ENCODE measurements around the gene DEGS2.

DEGS2 gene

DNA sequence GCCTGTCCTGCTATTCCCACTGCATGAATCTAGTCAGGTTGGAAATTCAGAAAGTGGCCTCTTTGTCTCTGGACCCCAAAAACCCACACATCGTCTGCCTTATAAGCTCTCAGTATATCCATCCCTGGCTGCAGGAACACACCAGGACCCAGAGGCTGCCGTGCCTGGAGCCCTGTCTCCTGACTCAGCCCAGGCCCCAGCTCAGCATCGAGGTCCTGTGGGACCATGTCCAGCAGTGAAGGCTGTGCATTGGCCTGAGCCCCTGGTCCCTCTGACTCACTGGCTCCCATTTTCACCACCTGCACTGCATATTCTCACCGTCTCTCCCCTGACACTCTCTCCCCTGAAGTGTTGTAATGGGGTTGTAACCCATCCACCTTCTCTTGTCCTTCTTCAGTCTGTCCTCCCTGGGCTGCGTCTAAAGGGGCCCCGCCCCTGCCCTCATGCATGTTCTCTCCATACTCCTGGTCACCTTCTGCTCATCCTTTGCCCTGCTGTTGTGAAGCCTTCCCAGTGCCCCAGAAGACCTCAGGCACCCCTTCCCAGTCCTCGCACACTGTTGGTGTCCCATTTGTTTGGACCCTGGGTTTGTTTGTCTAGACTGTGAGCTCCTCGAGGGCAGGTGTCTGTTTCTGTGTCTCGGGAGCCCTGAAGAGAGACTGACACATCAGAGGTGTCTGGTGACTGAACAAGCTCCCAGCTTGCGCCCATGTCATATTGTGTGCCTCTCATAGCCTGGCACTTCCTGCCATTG is 50.4 kb downstream of the DEGS2 start:
- no peak for FAIRE-seq

- FAIRE-seq, result no peak
Observed at GRCh38 chr14:100108042-100108825, 51.2 kb downstream of the DEGS2 start.

- FAIRE-seq, result no peak
Observed at GRCh38 chr14:100107236-100107635, 52.2 kb downstream of the DEGS2 start.

- no peak for FAIRE-seq
Observed at GRCh38 chr14:100106250-100107112, 53.0 kb downstream of the DEGS2 start.

DNA sequence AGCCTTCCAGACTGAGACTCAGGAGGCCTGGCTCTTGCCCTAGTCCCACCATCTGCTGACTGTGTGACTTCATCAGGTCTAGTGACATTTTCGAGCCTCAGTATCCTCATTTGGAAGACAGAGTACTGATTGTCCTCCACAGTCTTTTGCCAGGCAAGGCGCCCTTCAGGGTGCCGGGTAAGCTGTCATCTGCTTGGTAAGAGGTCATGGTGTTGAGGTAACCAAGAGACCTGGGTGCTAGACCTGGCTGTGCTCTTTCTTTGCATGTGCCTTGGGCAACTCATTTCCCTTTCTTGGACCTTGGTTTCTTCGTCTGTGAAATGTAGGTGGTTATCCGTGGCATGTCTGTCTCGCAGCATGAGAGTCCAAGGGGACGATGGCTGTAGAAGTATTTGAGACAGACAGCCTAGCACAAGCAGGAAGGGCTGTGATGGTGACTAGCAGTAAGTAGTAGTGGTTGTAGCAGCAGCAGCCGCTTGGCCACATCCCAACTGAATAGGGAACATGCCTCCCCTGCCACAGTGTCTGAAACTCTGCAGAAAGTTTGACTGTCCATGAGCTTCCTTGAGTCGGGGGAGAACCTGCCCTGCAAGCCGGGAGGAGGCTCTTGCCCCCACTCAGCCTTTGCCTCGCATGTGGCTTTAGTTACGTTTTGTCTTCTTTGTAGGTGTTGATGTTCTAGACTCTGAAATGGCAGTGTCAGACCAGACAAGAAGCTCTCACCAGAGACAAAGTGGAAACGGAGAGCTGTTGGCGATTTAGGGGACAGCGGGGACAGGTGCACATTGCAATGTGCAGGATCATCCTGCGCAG is 53.9 kb downstream of the DEGS2 start:
- FAIRE-seq, result no peak

DNA sequence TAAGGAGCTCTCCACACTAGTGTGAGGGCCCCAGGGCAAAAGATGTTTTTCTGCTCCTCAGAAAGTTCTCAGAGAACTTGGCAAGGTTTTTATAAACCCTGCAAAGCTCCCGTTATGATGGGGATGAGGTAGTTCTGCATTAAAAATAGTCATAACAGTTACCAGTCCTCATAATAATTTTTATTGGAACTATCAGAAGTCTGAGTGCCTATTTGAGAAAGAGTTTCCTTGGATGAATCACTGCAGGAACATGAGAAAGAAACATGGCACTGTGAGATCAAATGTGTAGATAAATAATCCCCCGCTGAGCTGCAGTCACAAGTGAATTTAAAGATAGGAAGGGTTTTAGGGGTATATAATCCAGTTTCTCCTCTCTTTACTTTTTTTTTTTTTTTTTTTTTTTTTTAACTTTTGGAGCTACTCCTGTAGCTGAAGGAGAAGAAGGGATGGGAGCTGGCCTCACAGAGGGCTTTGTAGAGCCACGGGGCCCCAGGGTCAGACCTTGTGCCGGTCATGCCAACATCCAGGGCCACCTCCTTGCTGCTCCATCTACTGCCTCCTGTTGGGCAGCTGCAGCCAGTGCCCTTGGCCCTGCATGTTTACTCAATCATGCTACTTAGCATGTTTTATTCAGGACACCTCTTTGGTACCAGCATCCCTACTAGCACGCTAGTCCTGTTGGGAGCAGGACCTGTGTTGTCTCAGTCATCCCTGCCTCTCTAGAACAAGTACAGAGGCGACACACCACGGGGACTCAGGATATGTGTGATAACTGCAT is 54.7 kb downstream of the DEGS2 start:
- no peak for FAIRE-seq

DNA sequence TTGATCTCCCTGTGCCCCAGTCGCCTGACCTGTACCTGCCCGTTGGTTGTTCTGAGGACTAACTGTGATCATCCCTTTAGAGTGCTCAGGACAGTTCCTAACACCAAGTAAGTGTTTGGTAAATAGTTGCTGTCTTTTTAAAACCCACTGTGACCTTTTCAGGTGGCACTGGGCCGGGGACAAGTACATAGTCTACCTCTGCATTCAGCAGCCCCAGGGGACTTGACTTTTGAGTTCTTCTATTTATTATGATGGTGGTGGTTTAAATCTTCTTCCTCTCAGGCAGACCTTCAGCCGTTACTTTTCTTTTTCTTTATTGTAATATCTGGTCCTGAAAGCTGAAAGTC is 55.5 kb downstream of the DEGS2 start:
- FAIRE-seq, result no peak

- FAIRE-seq, result no peak
Observed at GRCh38 chr14:100103250-100104005, 56.0 kb downstream of the DEGS2 start.

- FAIRE-seq, result no peak
Observed at GRCh38 chr14:100102156-100102785, 57.2 kb downstream of the DEGS2 start.

- FAIRE-seq, result no peak
Observed at GRCh38 chr14:100100032-100100703, 59.3 kb downstream of the DEGS2 start.

- no peak for FAIRE-seq
Observed at GRCh38 chr14:100098171-100098570, 61.3 kb downstream of the DEGS2 start.

GRCh38 chr14:100096656-100097055 is 62.8 kb downstream of the DEGS2 start:
- FAIRE-seq, result no peak
